Upper lobe of right lung (tissue), 1 donor: Measurements from ENCODE around the gene EML5. TPM values are rescaled to one million over a fixed set of nuclear protein-coding genes. Genes with fewer than 3 reads are reported as not detected.

Experiments used
- ATAC-seq: fragments of 200-7000 bp; cut with Tn5 transposase; one replicate; pipeline ENCODE4 v1.9.1; 2020; ENCODE audit warnings: mild to moderate bottlenecking, moderate library complexity
- DNase-seq: peaks from one replicate; pipeline ENCODE4 v3.0.0-alpha.2; 2020
- H3K27ac ChIP-seq: fragments of 200-600 bp; one replicate; pipeline ENCODE4 v1.8.0; 2022
- H3K27me3 ChIP-seq: fragments of 200-600 bp; one replicate; pipeline ENCODE4 v1.8.0; 2022; ENCODE audit warnings: mild to moderate bottlenecking
- H3K36me3 ChIP-seq: fragments of 200-600 bp; one replicate; pipeline ENCODE4 v1.8.0; 2022
- H3K4me1 ChIP-seq: fragments of 200-600 bp; one replicate; pipeline ENCODE4 v1.8.0; 2022
- H3K4me3 ChIP-seq: fragments of 200-600 bp; one replicate; pipeline ENCODE4 v1.8.0; 2022; ENCODE audit warnings: mild to moderate bottlenecking
- H3K9me3 ChIP-seq: fragments of 200-600 bp; one replicate; pipeline ENCODE4 v1.8.0; 2022
- intact Hi-C: fragments of 100-400 bp; cut with DNase I; formaldehyde crosslinking; loops from one replicate; pipeline ENCODE4 v1.11.0; 2022
- long read RNA-seq: library from polyadenylated mRNA; unstranded; transcript quantifications from one replicate; pipeline ENCODE4 v2.0.0, GENCODE V29; 2021
- total RNA-seq: library from RNA; stranded (reverse); fragmentation: NEBNext Ultra II Directional; extraction: Animal tissue kit (Norgen Biotek cat#: 25700); gene quantifications from one replicate; pipeline ENCODE4 v1.2.1, GENCODE V29; 2021
- TF ChIP-seq, protein P1 (sequence below): fragments of 200-600 bp; IDR thresholded peaks from one replicate; pipeline ENCODE4 v1.8.0; 2022; ENCODE audit warnings: antibody characterized with exemption
- donor health status: DM: no; HTN: yes; CAD: no; lungs with severe emphysema.

The EML5 gene
- total RNA-seq, result 2.3 TPM
- long read RNA-seq, partial matches to known transcripts, result 0 of 1 reads
- long read RNA-seq, other reads (novel, unspliced or antisense), result 1 of 1 reads

- Histone ChIP-seq H3K27ac (peak within 1 kb of the TSS; percentile 55), H3K27me3 (peaks cover 7% of the 10 kb centered on the region), H3K4me3 (peak within 1 kb of the TSS; percentile 51), H3K36me3 (no peaks in the 10 kb centered on the region), H3K4me1 (peaks cover 9% of the 10 kb centered on the region), H3K9me3 (no peaks in the 10 kb centered on the region)
- intact Hi-C loops, result no loop called here
- DNase-seq (peak; percentile 96), ATAC-seq (peak; percentile 99)
- TF ChIP-seq, protein P1, sequence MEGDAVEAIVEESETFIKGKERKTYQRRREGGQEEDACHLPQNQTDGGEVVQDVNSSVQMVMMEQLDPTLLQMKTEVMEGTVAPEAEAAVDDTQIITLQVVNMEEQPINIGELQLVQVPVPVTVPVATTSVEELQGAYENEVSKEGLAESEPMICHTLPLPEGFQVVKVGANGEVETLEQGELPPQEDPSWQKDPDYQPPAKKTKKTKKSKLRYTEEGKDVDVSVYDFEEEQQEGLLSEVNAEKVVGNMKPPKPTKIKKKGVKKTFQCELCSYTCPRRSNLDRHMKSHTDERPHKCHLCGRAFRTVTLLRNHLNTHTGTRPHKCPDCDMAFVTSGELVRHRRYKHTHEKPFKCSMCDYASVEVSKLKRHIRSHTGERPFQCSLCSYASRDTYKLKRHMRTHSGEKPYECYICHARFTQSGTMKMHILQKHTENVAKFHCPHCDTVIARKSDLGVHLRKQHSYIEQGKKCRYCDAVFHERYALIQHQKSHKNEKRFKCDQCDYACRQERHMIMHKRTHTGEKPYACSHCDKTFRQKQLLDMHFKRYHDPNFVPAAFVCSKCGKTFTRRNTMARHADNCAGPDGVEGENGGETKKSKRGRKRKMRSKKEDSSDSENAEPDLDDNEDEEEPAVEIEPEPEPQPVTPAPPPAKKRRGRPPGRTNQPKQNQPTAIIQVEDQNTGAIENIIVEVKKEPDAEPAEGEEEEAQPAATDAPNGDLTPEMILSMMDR, result no peak
Observed at GRCh38 chr14:88792473-88793258, at the start of gene EML5. Gene EML5 (minus strand): TSS chr14:88792953. CDS start chr14:88792503, 450 bp downstream.

DNA sequence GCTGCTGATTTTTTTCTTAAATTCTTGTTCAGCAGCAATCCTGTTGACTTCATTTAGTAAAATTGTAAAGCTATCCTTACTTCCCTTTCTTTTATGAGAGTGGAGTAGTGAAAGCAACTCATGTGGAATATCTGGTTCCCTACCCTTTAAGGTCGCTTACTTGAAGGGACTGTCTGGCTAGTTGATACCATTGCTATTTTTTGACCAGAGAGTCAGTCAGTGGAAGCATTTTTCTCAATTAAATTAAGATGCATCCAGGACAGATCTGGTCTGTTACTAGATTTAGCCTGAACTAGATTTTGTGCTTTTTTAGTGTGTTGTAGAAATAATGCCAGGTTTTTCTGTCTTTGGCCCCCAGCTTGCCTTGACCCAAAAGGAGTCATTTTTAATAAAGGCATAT, 49.7 kb upstream of the EML5 start:
- DNase-seq (no peak), ATAC-seq (no peak)
- intact Hi-C loops, result no loop called here
- Histone ChIP-seq H3K36me3 (peaks cover 4% of the 10 kb centered on the region), H3K4me1 (no peaks in the 10 kb centered on the region), H3K27me3 (no peaks in the 10 kb centered on the region), H3K4me3 (no peak overlapping the region), H3K27ac (no peak overlapping the region), H3K9me3 (no peaks in the 10 kb centered on the region)
- TF ChIP-seq, protein P1, result no peak

DNA sequence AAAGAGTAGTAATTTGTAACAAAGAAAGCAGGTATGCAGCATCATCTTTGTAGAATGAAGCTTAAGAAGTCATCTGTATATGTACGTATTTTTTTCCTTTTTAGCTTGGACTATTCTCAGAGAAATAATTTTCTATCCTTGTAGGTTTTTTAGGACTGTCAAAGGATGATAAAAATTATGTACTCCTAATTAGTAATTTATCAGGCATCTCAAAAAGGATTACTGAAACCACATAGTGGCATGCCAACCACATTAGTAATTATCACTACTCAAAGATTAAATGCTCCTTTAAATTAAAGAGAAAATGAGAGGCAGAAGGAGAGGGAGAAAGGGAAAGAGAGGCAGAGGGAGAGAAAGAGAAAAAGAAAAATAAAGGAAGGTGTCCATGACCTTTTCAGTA, 49.0 kb upstream of the EML5 start:
- ATAC-seq (no peak), DNase-seq (no peak)
- H3K4me3 ChIP-seq, result no peak overlapping the region
- no peak overlapping the region for H3K27ac ChIP-seq
- intact Hi-C loops, result no loop called here
- no peaks in the 10 kb centered on the region for H3K27me3 ChIP-seq
- H3K4me1 ChIP-seq, result no peaks in the 10 kb centered on the region
- no peaks in the 10 kb centered on the region for H3K9me3 ChIP-seq
- TF ChIP-seq, protein P1, result no peak
- peaks cover 4% of the 10 kb centered on the region for H3K36me3 ChIP-seq

GRCh38 chr14:88840926-88841325, 48.2 kb upstream of the EML5 start:
- no peak overlapping the region for H3K27ac ChIP-seq
- TF ChIP-seq, protein P1, result no peak
- H3K4me3 ChIP-seq, result no peak overlapping the region
- H3K4me1 ChIP-seq, result no peaks in the 10 kb centered on the region
- H3K9me3 ChIP-seq, result no peaks in the 10 kb centered on the region
- ATAC-seq (no peak), DNase-seq (no peak)
- peaks cover 4% of the 10 kb centered on the region for H3K36me3 ChIP-seq
- H3K27me3 ChIP-seq, result no peaks in the 10 kb centered on the region
- intact Hi-C loops, result no loop called here

GRCh38 chr14:88838015-88838414, 45.3 kb upstream of the EML5 start:
- intact Hi-C loops, result no loop called here
- Histone ChIP-seq H3K9me3 (no peaks in the 10 kb centered on the region), H3K27me3 (no peaks in the 10 kb centered on the region), H3K36me3 (peaks cover 4% of the 10 kb centered on the region), H3K27ac (no peak overlapping the region), H3K4me1 (peaks cover 9% of the 10 kb centered on the region), H3K4me3 (no peak overlapping the region)
- no peak for DNase-seq
- no peak for ATAC-seq
- TF ChIP-seq, protein P1, result no peak
